HG03575 (cell line): Measurements from ENCODE around the gene GDI1.
"Not testable (repeated sequence)": the region's sequence is repeated elsewhere in the genome, so short reads cannot be mapped to it uniquely, and the experiment has no call there.

ENCODE experiments used
- ATAC-seq: cut with Tn5 transposase; IDR thresholded peaks from one replicate; pipeline ENCODE4 v1.9.1; 2021; ENCODE audit not compliant: unreplicated experiment, insufficient number of reproducible peaks, low FRiP score; ENCODE audit errors: extremely low read depth

Gene GDI1

DNA sequence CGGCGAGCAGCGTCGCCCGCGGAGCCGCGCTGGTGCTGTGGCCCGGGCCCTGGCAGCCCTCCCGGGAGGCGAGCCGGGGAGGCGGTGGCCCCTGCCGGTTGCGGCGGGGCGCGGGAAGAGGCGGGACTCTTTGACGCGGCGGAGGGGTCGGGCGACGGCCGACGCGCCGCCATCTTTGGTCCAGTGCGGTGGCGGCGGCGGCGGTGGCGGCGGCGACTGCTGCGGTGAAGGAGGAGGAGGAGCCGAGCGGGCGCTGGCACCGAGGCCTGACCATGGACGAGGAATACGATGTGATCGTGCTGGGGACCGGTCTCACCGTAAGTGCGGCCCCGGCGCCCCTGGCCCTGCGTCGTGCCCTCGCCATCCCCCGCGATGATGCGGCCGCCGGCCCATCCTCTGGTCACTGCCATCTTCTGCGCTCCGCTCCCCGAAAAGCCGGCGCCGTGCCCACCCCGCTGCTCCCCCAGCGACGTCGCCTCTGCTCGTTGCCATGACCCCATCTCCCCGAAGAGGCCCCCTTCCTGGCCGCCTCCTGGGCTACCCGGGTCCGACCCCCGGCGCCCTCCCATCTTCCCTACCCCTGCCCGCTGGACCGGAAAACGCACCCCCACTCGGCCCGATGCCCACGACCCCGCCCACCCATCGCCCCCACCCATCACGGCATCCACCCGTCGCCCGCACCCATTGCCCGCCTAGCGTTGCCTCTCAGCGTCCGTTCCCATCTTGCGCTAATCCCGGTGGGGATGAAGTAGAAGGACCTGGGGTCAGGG, at the start of gene GDI1:
Gene GDI1 (plus strand): TSS at position 172 of the 770 bp plus-strand sequence. CDS start 101 bp downstream, at position 273.
- no peak for ATAC-seq

DNA sequence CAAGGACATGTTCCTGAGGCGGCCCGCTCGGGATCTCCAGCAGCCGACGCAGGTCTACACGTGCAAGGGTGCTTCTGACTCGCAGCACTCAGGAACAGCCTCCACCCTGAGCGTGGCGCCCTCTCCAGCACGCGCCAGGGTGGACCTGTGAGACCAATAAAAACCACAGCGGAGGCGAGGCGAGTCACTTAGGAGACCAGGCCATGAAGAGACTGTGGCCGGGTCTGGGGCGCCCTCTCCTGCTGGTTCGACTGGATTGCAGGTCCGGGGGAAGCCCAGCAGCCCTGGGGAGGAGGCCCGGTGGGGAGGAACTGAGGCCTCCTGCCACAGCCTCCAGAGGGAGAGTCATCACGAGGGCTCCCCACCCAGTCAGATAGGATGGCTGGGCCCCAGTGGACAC, 48.9 kb upstream of the GDI1 start:
- not testable (repeated sequence) for ATAC-seq

DNA sequence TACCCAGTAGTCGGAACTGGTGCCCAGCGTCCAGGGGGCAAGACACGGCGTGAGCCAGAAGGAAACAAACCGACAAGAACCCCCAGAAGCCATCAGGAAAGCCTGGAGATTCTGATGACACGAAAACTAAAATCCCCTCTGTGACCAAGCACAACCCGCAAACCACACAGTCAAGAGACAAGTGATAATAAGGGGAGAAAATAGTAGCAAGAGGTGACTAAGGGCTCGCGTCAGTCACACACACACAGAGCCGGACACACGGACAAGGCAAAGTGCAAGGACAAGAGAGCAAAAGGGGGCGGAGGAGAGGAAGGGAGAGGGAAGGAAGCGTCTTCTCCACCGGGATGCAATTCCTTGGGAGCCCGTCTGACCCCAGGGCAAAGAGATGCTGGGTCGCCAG, 48.3 kb upstream of the GDI1 start:
- ATAC-seq: not testable (repeated sequence)

DNA sequence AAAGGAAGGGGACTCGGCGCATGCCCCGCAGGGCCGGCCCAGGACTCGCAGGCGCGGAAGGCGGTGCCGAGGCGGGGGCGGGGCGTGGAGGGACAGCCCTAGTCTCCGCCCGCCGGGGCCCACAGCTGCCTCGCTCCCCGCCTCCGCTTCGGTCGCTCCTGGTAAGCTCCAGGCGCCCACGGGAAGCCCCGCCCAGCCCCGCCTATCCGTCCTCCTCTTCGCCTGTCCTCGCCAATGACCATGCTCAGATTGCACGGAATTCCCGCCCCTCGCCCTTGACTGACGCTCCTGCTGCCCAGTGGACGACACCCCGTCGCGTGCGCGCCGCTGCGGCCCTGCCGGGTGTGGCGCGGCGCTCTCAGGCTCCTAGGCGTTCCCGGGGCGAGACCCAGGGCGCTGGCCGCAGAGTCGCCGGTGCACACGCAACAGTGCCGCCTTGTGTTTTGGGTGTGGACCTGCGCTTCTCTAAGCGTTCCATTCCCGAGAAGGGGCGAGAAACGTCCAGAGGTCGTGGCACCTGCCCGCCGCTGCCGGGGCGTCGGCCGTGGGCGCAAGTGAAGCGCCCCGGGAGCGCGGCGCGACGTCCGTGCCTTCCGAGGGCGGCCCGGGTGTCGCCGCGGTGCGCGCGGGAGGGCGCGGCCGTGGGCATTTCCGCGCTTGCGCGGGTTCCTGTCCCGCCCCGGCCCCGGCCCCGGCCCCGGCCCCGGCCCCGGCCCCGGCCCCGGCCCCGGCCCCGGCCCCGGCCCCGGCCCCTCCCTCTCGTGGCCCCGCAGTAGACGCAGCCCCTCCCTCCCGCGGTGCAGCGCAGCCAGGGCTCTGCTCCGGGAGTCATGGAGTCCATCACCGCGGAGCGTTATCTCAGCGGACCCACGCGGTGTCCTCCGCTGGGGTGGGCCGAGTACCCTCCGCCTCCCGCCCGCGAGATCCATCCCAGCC, 46.9 kb upstream of the GDI1 start:
- ATAC-seq: not testable (repeated sequence)

DNA sequence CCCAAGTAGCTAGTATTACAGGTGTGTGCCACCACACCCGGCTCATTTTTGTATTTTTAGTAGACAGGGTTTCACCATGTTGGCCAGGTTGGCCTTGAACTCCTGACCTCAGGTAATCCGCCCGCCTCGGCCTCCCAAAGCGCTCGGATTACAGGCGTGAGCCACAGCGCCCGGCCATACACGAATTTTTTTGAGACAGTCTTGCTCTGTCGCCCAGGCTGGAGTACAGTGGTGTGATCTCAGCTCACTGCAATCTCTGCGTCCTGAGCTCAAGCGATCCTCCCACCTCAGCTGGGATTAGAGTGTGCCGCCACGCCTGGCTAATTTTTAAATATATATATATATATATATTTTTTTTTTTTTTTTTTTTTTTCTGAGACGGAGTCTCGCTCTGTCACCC, 40.6 kb upstream of the GDI1 start:
- not testable (repeated sequence) for ATAC-seq

DNA sequence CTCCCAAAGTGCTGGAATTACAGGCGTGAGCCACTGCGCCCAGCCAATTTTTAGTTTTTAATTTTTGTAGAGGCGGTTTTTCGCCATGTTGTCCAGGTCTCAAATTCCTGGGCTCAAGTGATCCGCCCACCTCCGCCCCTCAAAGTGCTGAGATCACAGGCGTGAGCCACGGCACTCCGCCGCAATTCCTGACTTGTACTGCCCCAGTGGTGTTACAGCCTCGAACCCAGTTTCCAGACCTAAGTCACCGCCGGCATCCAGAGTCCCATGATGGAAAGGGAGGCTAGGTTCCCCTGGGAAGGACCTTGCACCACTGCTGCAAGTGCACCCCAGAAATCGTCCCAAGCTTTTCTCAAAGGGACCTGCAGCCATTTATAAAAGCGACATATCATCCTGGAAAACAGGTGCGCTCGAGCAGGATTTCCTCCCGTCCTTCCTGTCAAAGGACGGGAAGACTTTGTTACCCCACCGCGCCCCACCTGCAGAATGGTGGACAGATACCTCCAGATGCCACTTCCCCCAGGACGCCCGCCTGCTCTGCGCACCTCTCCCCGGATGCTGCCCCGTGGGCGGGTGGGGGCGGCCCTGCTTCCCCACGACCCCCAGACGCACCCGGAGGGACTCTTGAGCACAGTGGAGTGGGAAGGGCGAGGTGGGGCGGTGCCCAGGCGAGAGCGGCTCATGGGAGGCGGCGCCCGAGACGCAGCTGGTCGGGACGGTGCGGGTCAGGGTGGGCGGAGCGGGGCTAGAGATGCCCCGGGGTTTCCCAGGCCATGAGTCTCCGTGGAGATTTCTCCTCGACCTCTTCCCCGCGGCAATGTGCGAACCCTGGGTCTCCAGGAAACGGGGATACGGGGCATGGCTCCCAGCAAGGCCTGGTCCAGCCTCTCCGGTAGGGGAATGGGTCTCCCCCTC, 39.7 kb upstream of the GDI1 start:
- no peak for ATAC-seq

DNA sequence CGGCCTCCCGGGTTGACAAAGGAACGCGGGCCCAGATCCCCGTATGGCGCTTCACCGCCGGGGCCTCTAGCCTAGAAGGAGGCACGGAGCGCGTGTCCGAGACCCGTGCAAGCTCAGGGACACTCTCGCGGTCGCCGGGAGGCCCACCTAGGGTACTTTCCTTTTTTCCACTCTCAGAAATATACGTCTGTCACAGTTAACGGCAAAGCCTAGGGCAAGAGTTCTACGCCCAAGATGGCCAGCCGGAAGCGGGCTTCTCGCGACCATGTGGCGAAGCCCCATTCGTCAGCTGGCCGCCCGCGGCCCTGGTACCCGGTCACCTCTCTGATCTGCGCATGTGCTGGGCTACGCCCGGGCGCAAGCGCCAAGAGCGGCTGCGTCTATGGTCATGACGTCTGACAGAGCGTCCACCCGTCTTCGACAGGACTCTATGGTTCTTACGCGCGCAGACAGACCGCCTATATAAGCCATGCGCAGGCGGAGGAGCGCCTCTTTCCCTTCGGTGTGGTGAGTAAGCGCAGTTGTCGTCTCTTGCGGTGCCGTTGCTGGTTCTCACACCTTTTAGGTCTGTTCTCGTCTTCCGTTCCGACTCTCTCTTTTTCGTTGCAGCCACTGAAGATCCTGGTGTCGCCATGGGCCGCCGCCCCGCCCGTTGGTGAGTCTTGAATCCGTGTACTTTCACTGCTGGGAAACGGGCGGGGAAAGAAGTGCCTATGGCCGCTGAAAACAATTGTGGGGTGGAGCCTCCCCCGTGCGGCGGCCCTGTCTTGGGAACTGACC, 38.9 kb upstream of the GDI1 start, which contains the start of gene RPL10:
Gene RPL10 (plus strand): TSS at position 490 of the 780 bp plus-strand sequence. CDS start 143 bp downstream, at position 633.
- ATAC-seq: no peak

DNA sequence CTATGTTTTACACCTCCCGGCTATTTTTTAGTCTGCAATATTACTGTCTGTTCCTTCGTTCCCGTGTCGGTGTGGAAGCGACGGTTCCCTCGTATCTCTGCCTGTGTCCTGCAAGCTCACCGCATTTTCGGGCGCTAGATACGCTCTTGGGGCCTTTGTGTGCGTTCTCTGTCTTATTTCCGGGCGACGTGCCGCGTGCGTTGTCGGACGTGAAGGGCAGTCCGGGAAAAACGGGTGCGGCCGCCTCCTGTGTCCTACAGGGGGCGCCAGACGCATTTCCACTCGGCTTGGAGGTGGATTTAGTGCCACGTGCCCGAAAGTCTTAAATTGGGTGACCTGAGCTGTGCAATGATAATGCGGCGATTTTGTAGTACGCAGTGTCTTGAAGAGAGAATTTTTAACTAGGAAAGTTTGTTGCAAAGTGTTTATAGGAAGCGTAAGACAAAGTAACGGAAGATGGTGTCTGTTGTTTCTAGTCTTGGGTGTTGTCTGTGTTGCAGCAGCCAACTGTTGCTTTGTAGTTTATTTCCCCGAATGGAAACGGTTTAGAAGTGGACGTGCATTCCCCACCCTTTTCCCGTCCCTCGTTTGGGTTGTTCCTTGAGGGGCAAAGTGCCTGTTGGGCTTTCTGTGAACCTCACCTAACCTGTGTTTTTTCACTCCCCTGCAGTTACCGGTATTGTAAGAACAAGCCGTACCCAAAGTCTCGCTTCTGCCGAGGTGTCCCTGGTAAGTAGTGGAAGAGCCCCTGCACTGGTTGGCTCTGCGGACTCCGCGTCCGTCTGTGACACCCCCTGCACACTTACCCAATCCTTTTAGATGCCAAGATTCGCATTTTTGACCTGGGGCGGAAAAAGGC, 38.1 kb upstream of the GDI1 start:
- ATAC-seq: no peak

DNA sequence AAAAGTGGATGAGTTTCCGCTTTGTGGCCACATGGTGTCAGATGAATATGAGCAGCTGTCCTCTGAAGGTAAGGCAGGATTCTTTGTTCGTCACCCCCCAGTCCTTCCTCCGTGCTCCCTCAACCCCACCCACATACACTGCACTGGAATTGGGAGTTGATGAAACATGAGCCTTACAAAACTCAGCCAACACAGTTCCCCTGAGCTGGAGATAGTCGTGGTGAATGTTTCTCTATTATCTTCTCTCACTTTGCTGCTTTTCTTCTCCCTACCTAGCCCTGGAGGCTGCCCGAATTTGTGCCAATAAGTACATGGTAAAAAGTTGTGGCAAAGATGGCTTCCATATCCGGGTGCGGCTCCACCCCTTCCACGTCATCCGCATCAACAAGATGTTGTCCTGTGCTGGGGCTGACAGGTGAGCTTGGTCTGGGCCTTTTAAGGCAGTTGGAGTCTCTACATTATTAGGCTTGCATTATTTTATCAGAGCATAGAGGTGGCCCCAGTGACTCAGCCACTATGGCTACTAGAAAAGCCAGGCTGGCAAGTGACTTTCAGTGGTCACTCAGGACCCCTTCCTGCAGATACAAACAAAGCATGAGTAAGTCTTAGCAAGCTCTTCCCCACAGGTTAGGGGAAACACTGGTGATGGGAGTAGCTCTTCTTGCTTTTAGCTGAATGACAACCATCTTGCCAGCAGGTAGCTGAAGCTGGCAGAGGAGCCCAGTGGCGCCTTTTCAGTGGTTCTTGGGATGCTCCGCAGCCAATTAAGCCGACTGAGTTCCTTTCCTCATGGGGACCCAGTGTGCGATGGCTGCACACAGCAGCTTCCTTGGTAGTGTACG, 37.2 kb upstream of the GDI1 start:
- no peak for ATAC-seq

DNA sequence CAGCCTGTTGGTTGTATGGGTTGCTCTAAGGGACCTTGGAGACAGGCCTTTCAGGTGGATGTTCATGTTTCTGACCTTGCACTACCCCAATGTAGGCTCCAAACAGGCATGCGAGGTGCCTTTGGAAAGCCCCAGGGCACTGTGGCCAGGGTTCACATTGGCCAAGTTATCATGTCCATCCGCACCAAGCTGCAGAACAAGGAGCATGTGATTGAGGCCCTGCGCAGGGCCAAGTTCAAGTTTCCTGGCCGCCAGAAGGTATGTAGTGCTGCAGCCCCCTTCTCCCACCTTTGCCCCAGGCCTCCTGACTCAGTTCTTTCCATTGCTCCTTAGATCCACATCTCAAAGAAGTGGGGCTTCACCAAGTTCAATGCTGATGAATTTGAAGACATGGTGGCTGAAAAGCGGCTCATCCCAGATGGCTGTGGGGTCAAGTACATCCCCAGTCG, 36.6 kb upstream of the GDI1 start:
- ATAC-seq: not testable (repeated sequence)

DNA sequence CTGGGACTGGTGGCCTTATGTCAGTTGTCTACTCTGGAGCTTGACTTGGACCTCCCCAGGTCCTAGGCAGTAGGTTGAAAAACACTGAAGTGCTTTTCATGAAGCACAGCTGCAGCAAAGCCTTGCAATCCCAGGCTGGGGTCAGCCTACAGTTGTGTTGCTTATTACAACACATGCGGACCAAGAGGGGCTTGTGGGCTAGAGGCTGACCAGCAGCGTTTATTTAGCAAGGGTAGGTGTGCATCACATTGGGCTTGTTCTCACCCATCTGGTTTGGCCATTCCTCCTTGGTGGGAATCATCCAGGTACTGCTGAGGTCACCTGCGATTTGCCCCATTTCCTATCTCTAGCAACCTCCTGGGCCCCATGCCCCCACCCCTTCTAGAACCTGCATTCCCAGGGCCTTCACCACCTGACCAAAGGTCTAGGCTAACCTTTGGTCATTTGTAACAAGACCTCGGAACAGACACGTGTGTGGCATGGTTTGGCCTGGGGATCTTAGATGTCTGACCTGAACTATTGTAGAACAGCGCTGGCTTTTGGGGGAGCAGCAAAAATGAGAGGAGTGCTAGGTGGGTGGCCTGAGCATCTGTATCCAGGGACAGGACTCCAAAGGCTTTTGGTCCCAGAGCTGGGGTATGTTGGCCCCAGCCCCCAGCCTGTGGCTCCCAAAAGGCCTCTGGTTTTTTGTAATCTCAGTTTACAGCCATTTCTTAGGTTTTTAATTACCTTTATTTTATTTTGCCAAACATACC, 35.7 kb upstream of the GDI1 start:
- no peak for ATAC-seq

DNA sequence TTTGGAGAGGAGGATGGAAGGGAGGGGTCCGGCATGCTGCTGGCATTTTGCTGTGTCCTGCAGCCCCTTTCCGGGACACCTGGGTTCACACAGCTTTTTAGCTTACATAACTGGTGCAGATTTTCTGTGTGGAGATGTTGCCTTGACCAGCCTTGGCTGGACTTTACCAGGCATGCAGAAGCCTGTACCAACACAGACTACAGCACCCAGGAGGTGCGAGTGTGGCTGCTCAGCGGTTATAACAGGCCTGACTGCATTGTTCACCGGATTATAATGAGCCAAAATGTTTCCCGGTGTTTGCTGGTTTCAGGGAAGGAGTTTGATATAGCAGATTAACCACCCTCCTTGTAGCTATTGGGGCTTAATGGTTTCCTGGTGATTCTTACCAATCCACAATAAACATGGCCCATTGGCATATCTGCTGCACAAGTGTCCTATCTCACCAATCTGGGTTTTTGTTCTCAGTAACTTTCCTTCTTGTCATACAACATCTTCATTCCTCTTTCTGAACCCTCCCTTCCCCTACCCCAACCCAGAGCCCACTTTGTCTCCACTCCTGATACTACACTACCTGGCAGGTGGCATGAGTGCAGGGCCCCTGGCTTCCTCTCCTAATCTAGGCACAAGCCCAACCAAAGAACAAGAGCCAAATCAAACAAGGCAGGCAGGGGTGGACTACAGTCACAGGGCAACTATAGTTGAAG, 34.9 kb upstream of the GDI1 start:
- ATAC-seq: no peak

DNA sequence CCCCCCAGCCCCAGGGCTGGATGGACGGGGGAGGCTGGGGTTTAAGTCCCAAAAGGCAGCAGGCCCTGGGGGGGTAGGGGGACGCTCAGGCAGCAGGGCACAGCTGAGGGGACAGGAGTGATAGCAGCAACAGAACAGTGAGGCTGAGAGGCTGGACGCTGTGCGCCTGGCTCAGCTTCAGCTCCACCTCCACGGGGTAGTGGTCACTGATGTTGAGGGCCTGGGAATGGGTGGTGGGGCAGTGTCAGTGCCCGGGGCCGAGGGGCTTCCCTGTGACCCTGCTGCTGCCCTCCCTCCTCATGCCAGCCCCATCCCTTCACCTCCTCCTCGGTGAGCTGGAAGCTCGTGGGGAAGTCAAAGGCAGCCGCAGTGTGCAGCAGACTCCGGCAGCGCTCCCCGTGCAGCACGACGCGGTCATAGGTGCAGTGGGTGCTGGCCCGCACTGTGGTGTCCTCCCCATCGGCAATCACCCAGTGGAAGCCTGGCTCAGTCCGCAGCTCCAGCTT, 34.3 kb upstream of the GDI1 start:
- ATAC-seq: no peak

DNA sequence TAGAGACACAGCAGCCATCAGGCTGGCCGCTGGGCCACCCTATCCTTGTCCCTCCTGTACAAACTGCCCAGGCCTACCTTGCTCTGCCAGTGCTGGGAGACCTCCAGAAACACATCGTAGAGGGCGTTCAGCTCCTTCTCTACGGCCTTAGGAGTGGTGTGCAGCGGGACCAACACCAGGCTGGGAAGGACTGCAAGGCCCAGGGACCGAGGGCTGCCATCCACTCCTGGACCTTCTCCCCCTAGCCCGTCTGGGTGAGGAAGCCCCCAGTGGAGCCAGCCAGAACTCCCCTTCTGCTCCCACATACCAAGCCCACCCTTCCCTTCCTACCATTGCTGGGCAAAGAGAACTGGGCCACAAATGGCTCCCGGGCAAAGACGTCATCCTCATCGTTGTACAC, 33.8 kb upstream of the GDI1 start:
- ATAC-seq: no peak

DNA sequence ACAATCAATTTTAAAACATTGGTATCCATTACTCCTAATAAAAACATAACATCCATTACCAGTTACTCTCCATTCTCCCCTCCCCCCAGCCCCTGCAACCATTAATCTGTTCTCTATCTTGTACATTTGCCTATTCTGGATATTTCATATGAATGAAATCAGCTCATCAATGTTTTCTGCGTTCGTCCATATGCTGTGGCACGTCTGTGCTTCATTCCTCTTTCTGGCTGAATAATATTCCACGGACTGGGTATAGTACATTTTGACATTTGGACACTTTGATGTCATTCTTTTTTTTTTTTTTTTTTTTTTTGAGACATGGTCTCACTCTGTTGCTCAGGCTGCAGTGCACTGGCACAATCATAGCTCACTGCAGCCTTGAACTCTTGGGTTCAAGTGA, 33.1 kb upstream of the GDI1 start:
- no peak for ATAC-seq
